Right atrium auricular region (tissue), 2 donors: Measurements from ENCODE around the gene LBH. TPM values are rescaled to one million over a fixed set of nuclear protein-coding genes. Genes with fewer than 3 reads are reported as not detected.
"Not testable (repeated sequence)": the region's sequence is repeated elsewhere in the genome, so short reads cannot be mapped to it uniquely, and the experiment has no call there.

Experiments used
- DNase-seq: peaks from one replicate; pipeline ENCODE4 v3.0.0-alpha.2; 2019; ENCODE audit warnings: low spot score
- H3K27ac ChIP-seq, 2 donors: fragments of 200-600 bp; sonication (generic); 1 replicate in 1 of 2; 2 replicates in 1 of 2; pipeline ENCODE4 v1.5.1; 2016 to 2019
- H3K27me3 ChIP-seq, 2 donors: fragments of 200-600 bp; sonication (generic); one replicate each; pipeline versions ENCODE4 v1.5.1 to v1.6.0; 2017 to 2019
- H3K36me3 ChIP-seq: fragments of 200-600 bp; sonication (generic); one replicate; pipeline ENCODE4 v1.5.1; 2016
- H3K4me1 ChIP-seq, 2 donors: fragments of 200-600 bp; sonication (generic); one replicate each; pipeline versions ENCODE4 v1.5.1 to v1.6.0; 2017 to 2019
- H3K4me3 ChIP-seq, 2 donors: fragments of 200-600 bp; sonication (generic); 1 replicate in 1 of 2; 2 replicates in 1 of 2; pipeline ENCODE4 v1.5.1; 2017 to 2019; ENCODE audit warnings: mild to moderate bottlenecking in 1 of 2, moderate library complexity in 1 of 2
- H3K9me3 ChIP-seq, 2 donors: fragments of 200-600 bp; sonication (generic); one replicate each; pipeline ENCODE4 v1.5.1; 2019
- total RNA-seq, 2 donors: library from RNA; depleted of rRNA; stranded (reverse); fragments of >200 nt; gene quantifications; one replicate each; pipeline ENCODE4 v1.1.0, GENCODE V29; 2016
- TF ChIP-seq, protein P1 (sequence below), 2 donors: fragments of 200-600 bp; sonication (generic); IDR thresholded peaks; one replicate each; pipeline ENCODE4 v1.5.1; 2019; ENCODE audit warnings: antibody characterized with exemption in 2 of 2

Gene LBH
- total RNA-seq, 2 donors from 2014 or later: 18.9 to 54.6 TPM

DNA sequence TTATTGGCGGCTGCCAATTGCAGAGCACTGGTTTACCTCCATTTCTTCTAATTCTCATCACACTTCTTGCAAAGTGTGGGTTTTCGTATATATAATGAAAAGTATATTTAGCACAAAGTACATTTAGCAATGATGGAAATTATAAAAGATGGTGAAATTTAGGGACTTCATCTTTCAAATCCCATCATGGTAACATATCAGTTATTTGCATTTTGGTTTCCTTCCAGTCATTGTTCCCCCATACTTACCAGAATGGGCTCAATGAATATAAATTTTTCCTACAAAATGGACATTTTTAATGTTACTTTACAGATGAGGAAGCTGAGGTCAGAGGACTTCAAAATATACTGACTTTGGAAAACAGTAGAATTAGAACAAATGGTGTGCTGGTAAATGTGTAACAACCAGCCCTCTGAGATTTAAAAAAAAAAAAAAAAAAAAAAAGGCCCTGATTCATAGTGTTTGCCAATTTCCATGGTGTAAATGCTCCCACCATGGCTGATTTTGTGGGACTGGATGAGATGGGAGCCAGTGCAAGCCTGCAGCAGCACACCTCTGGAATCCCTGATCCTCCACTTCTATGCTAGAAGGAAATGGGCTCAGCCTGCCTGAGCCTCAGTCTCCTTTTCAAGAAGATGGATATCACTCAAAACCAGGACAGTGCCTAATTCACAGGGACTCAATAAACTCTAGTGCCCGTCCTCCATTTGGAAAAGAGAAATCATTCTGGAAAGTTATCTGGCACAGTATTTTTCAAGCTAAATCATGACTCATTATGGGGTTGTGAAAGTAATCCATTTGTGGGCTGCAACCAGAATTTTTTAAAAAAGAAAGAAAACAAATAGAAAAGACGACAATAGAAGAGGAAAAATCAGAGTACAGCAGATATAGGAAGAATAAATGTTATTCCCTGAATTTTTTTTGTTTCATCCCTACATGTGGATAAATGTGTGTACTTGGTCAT is 34.0 kb downstream of the LBH start:
- TF ChIP-seq, protein P1, sequence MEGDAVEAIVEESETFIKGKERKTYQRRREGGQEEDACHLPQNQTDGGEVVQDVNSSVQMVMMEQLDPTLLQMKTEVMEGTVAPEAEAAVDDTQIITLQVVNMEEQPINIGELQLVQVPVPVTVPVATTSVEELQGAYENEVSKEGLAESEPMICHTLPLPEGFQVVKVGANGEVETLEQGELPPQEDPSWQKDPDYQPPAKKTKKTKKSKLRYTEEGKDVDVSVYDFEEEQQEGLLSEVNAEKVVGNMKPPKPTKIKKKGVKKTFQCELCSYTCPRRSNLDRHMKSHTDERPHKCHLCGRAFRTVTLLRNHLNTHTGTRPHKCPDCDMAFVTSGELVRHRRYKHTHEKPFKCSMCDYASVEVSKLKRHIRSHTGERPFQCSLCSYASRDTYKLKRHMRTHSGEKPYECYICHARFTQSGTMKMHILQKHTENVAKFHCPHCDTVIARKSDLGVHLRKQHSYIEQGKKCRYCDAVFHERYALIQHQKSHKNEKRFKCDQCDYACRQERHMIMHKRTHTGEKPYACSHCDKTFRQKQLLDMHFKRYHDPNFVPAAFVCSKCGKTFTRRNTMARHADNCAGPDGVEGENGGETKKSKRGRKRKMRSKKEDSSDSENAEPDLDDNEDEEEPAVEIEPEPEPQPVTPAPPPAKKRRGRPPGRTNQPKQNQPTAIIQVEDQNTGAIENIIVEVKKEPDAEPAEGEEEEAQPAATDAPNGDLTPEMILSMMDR (IDR thresholded peaks at IDR 0.05): no peak
- no peak for DNase-seq
- Histone ChIP-seq H3K9me3 (peaks cover 0 to 7% of the 10 kb centered on the region in 2 donors), H3K27ac (peak overlapping the region; percentile 10 to 55), H3K4me1 (peaks cover 0 to 29% of the 10 kb centered on the region in 2 donors), H3K36me3 (no peaks in the 10 kb centered on the region), H3K27me3 (no peaks in the 10 kb centered on the region), H3K4me3 (no peak overlapping the region)

DNA sequence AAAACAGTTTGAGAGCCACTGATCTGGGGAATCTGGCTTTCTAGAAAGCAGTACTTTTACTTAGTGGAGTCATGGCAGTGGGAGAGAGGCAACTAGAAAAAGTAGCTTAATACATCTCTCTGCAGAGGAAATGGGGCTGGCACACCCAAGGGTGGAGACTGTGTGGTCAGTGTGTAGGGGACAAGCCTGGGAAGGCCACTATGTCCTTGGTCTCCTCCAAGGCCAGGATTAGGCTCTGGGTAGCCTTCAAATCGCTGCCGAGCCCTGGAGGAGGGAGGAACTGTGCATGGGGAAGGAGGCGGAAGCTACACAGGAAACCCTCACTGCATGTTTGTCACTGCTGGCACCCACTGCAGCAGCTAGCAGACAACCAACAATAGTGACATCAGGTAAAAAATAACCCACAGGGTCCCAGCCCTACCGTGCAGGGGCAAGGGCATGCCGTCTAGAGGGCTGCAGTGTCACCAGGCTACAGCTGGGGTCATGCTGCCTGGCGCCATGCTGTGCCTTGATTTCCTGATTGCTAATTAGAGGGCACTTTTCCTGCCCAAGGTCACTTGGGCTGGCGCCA is 34.8 kb downstream of the LBH start:
- Histone ChIP-seq H3K4me1 (peaks cover 0 to 29% of the 10 kb centered on the region in 2 donors), H3K9me3 (peaks cover 0 to 7% of the 10 kb centered on the region in 2 donors), H3K4me3 (no peak overlapping the region), H3K27ac (peak overlapping the region; percentile 10 to 55), H3K36me3 (no peaks in the 10 kb centered on the region), H3K27me3 (no peaks in the 10 kb centered on the region)
- no peak for DNase-seq
- TF ChIP-seq, protein P1 (IDR thresholded peaks at IDR 0.05): no peak

DNA sequence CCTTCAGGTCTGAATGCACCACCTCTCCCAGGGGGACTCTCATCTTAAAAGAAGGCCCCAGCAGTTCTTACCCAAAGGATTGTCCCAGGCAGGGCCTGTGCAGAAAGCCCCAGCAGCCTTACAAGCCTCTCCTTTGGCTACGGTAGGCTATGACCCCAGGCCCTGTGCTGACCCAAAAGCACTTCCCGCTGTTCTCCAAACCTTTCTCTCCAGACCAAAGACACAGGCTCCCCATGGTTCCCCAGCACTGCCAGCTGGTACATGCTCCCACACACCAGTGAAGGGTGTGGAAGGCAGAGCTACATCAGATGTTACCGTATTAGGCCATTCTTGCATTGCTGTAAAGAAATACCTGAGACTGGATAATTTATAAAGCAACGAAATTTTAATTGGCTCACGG is 35.4 kb downstream of the LBH start:
- Histone ChIP-seq H3K36me3 (no peaks in the 10 kb centered on the region), H3K27me3 (no peaks in the 10 kb centered on the region), H3K9me3 (peaks cover 0 to 7% of the 10 kb centered on the region in 2 donors), H3K27ac (no peak overlapping the region), H3K4me1 (peaks cover 0 to 29% of the 10 kb centered on the region in 2 donors), H3K4me3 (no peak overlapping the region)
- TF ChIP-seq, protein P1 (IDR thresholded peaks at IDR 0.05): no peak
- no peak for DNase-seq

- no peak overlapping the region for H3K27ac ChIP-seq
These were observed 36.0 kb downstream of the LBH start for GRCh38 chr2:30267161-30267975.

GRCh38 chr2:30268296-30268871 is 37.0 kb downstream of the LBH start:
- H3K4me1 ChIP-seq: peaks cover 0 to 29% of the 10 kb centered on the region in 2 donors
- no peaks in the 10 kb centered on the region for H3K36me3 ChIP-seq
- H3K27me3 ChIP-seq: no peaks in the 10 kb centered on the region
- H3K9me3 ChIP-seq: peaks cover 0 to 7% of the 10 kb centered on the region in 2 donors
- no peak for DNase-seq
- H3K4me3 ChIP-seq: no peak overlapping the region
- peak overlapping the region in 1 of 2 donors; percentile 5 for H3K27ac ChIP-seq
- TF ChIP-seq, protein P1 (IDR thresholded peaks at IDR 0.05): no peak

More at GRCh38 chr2:30267161-30267975, 36.0 kb downstream of the LBH start:
- TF ChIP-seq, protein P1 (IDR thresholded peaks at IDR 0.05): no peak
- Histone ChIP-seq H3K4me1 (peaks cover 0 to 29% of the 10 kb centered on the region in 2 donors), H3K36me3 (no peaks in the 10 kb centered on the region), H3K4me3 (no peak overlapping the region), H3K9me3 (peaks cover 0 to 7% of the 10 kb centered on the region in 2 donors), H3K27me3 (no peaks in the 10 kb centered on the region)
- no peak for DNase-seq

- not testable (repeated sequence) for H3K36me3 ChIP-seq, H3K4me3 ChIP-seq, H3K27me3 ChIP-seq, DNase-seq, H3K9me3 ChIP-seq, H3K27ac ChIP-seq
- peaks cover 0 to 29% of the 10 kb centered on the region in 2 donors for H3K4me1 ChIP-seq
These were observed 37.9 kb downstream of the LBH start for GRCh38 chr2:30269114-30269770.
